ENCODE data around the gene SHQ1. TPM values are rescaled to one million over a fixed set of nuclear protein-coding genes. Genes with fewer than 3 reads are reported as not detected.

Gene SHQ1
- total and polyA plus RNA-seq, 2 of the 4 experiments (the other 2 are of a cell fraction): 10.4 to 19.4 TPM

DNA sequence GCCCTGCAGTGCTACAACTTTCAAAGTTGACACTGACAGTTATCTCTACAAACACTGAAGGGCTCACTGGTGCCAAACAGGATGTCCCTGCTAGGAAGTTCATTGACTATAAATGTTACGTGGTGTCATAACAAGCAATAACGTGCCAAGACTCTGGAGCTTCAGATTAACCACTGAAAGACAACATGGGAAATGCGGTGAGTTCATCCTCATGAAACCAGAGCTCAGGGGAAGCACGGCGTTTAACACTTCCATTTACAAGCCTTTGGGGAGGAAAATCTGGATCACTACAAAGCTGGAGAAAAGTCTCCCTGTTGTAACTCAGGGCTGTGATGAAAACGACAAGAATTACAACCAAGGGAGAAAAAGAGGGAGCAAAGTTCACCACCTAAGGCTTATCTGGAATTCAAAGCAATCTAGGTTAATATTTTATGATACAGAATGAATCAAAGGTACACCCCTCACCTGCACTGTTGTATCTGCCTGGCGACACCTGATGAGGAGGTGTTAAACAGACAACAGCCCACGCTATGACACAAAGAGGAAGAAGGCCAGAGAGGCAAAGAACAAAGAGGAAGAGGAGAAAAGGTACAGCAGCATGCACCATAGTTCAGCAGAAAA, 27.0 kb downstream of the SHQ1 start:
- no TSS peak for BruUV-seq (replicated peaks)
- H3K4me3 ChIP-seq (ENCODE audit: insufficient read depth, low read depth, low read length): no peak overlapping the region
- H2AFZ ChIP-seq (replicated peaks; ENCODE audit: low read length, poor library complexity): no peak overlapping the region
- H3K27ac ChIP-seq (ENCODE audit: insufficient read depth, low read length): no peak overlapping the region
- H4K5ac ChIP-seq (ENCODE audit: low read depth, low read length): no peak overlapping the region
- in situ Hi-C loops (cut with MboI; ENCODE audit: low sequenced_read_pairs): loop anchor here (5.0 to 10.0 kb wide), 3 partner anchors 866 to 1099 kb away; no protein-coding TSS in a partner anchor
- no peak overlapping the region for H3K9ac ChIP-seq (ENCODE audit: low read depth, low read length)
- H4K20me1 ChIP-seq (ENCODE audit: insufficient read depth, low read length): no peaks in the 10 kb centered on the region
- H2BK120ac ChIP-seq (ENCODE audit: low read depth, low read length): no peak overlapping the region
- no peak overlapping the region for H2AK5ac ChIP-seq (ENCODE audit: low read depth, low read length)
- no peak overlapping the region for H3K56ac ChIP-seq (ENCODE audit: extremely low read depth, insufficient read depth, low read length)
- DNase-seq (peak; percentile 53), ATAC-seq (ENCODE audit: low read depth) (no peak)
- no peaks in the 10 kb centered on the region for H3K9me3 ChIP-seq (ENCODE audit: control insufficient read depth, insufficient read depth, low read length)
- no peak overlapping the region for H2BK20ac ChIP-seq (ENCODE audit: low read depth, low read length)
- H3K14ac ChIP-seq (replicated peaks; ENCODE audit: low read depth, low read length): no peak overlapping the region
- ChIA-PET CTCF (interaction anchor here (0.6 to 1.6 kb wide), 5 partner anchors 10 to 937 kb away, joined by 3 to 6 read pairs (median 3); no protein-coding TSS in a partner anchor), POLR2A (ENCODE audit: unreplicated experiment) (no interaction called here)
- no peak overlapping the region for H3K4ac ChIP-seq (ENCODE audit: low read depth, low read length)
- no peak overlapping the region for H2BK5ac ChIP-seq (ENCODE audit: low read depth, low read length, poor library complexity, severe bottlenecking)
- H3K27me3 ChIP-seq (ENCODE audit: control insufficient read depth, insufficient read depth, low read length): no peaks in the 10 kb centered on the region
- H2AK9ac ChIP-seq (replicated peaks; ENCODE audit: low read depth, low read length, poor library complexity): no peak overlapping the region
- no peak overlapping the region for H3K18ac ChIP-seq (ENCODE audit: low read depth, low read length)
- 0 out of 2 replicates have a peak, but pooled peaks cover 4% of the 10 kb centered on the region for H3K9me1 ChIP-seq (ENCODE audit: insufficient read depth, low read length)
- TF ChIP-seq RCOR1 (IDR thresholded peaks at IDR 0.05; ENCODE audit: insufficient replicate concordance, low read length): no peak
- TF ChIP-seq MAFK (IDR thresholded peaks at IDR 0.05; ENCODE audit: low read depth, low read length): no peak
- TF ChIP-seq POLR2A (IDR thresholded peaks at IDR 0.05; ENCODE audit: low read depth, low read length): no peak
- no peak for TF ChIP-seq RFX5 (IDR thresholded peaks at IDR 0.05; ENCODE audit: low read depth, low read length)
- TF ChIP-seq, protein P1, sequence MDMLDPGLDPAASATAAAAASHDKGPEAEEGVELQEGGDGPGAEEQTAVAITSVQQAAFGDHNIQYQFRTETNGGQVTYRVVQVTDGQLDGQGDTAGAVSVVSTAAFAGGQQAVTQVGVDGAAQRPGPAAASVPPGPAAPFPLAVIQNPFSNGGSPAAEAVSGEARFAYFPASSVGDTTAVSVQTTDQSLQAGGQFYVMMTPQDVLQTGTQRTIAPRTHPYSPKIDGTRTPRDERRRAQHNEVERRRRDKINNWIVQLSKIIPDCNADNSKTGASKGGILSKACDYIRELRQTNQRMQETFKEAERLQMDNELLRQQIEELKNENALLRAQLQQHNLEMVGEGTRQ (IDR thresholded peaks at IDR 0.05; ENCODE audit: low read depth, low read length): no peak
- TF ChIP-seq, protein P2, sequence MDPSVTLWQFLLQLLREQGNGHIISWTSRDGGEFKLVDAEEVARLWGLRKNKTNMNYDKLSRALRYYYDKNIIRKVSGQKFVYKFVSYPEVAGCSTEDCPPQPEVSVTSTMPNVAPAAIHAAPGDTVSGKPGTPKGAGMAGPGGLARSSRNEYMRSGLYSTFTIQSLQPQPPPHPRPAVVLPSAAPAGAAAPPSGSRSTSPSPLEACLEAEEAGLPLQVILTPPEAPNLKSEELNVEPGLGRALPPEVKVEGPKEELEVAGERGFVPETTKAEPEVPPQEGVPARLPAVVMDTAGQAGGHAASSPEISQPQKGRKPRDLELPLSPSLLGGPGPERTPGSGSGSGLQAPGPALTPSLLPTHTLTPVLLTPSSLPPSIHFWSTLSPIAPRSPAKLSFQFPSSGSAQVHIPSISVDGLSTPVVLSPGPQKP (IDR thresholded peaks at IDR 0.05; ENCODE audit: borderline replicate concordance, low read depth, low read length): no peak
- TF ChIP-seq CEBPB (IDR thresholded peaks at IDR 0.05; ENCODE audit: low read depth, low read length): no peak
- no peak overlapping the region for H3K23ac ChIP-seq (ENCODE audit: low read depth, low read length)
- H4K91ac ChIP-seq (ENCODE audit: insufficient read depth, low read depth, low read length): no peak overlapping the region
- intact Hi-C loops (cut with micrococcal nuclease): loop anchor here (2.0 to 5.0 kb wide), 4 partner anchors 154 to 1109 kb away; partner anchors contain the start of gene EIF4E3
- no peak overlapping the region for H4K8ac ChIP-seq (ENCODE audit: low read depth in 2 of 2, low read length in 2 of 2)
- H3K4me2 ChIP-seq (ENCODE audit: low read depth, low read length): no peak overlapping the region
- dilution Hi-C loops (cut with HindIII; ENCODE audit: low sequenced_read_pairs, unreplicated experiment): no loop called here
- peaks cover 7 to 10% of the 10 kb centered on the region in 2 experiments for H3K79me1 ChIP-seq (ENCODE audit: low read depth in 1 of 2, low read length in 2 of 2)
- H3K36me3 ChIP-seq (ENCODE audit: control insufficient read depth, insufficient read depth, low read length): peaks cover 4% of the 10 kb centered on the region
- H3K4me1 ChIP-seq (ENCODE audit: control insufficient read depth, insufficient read depth, low read length): peaks cover 7% of the 10 kb centered on the region
- WGBS, 2 experiments (ENCODE audit: extremely low coverage in 2 of 2, insufficient read length in 1 of 2): 25% methylated on average over 2 of the region's 8 CpGs; no CpG with 5 or more reads in 1 of the 2 experiments
- no peak overlapping the region for H2BK15ac ChIP-seq (ENCODE audit: low read depth, low read length)
